ENCODE measurements around the gene CTNNA3. TPM values are rescaled to one million over a fixed set of nuclear protein-coding genes. Genes with fewer than 3 reads are reported as not detected.

The CTNNA3 gene
- total RNA-seq, 4 donors from 2014 or later: 0.68 to 75.2 (median 1.4) TPM

GRCh38 chr10:66999762-67000545 lies 696.0 kb downstream of the CTNNA3 start:
- no peaks in the 10 kb centered on the region for H3K36me3 ChIP-seq
- H3K4me3 ChIP-seq: no peak overlapping the region
- no peaks in the 10 kb centered on the region for H3K4me1 ChIP-seq
- intact Hi-C loops (cut with DNase I; ENCODE audit: low total_unique reads) (no loop called here), in situ Hi-C loops (cut with MboI; ENCODE audit: low pct_ligation_motif_present in 1 of 4, low pct_unique_long_range_greater_than_20kb in 1 of 4, low sequenced_read_pairs in 3 of 4) (no loop called here)
- H3K27ac ChIP-seq: no peak overlapping the region
- 91 to 93% methylated on average over 3 of the region's 3 CpGs for WGBS, 2 donors (ENCODE audit: low coverage in 1 of 2)
- TF ChIP-seq CTCF (IDR thresholded peaks at IDR 0.05) (no peak), POLR2A (IDR thresholded peaks at IDR 0.05) (no peak), EP300 (IDR thresholded peaks at IDR 0.05; ENCODE audit: low read depth) (no peak), POLR2AphosphoS5 (IDR thresholded peaks at IDR 0.05) (no peak)
- H3K9me3 ChIP-seq: no peaks in the 10 kb centered on the region
- H3K27me3 ChIP-seq: no peaks in the 10 kb centered on the region
- DNase-seq: no peak

GRCh38 chr10:66996996-66997395 lies 699.0 kb downstream of the CTNNA3 start:
- in situ Hi-C loops (cut with MboI; ENCODE audit: low pct_ligation_motif_present in 1 of 4, low pct_unique_long_range_greater_than_20kb in 1 of 4, low sequenced_read_pairs in 3 of 4): no loop called here
- intact Hi-C loops (cut with DNase I; ENCODE audit: low total_unique reads): no loop called here
- no peaks in the 10 kb centered on the region for H3K36me3 ChIP-seq
- TF ChIP-seq EP300 (IDR thresholded peaks at IDR 0.05; ENCODE audit: low read depth) (no peak), POLR2A (IDR thresholded peaks at IDR 0.05) (no peak), CTCF (IDR thresholded peaks at IDR 0.05) (no peak), POLR2AphosphoS5 (IDR thresholded peaks at IDR 0.05) (no peak)
- H3K27ac ChIP-seq: no peak overlapping the region
- WGBS, 2 donors (ENCODE audit: low coverage in 1 of 2): 56 to 69% methylated on average over 1 of the region's 1 CpG
- no peak overlapping the region for H3K4me3 ChIP-seq
- no peaks in the 10 kb centered on the region for H3K4me1 ChIP-seq
- H3K27me3 ChIP-seq: no peaks in the 10 kb centered on the region
- H3K9me3 ChIP-seq: no peaks in the 10 kb centered on the region
- no peak for DNase-seq

GRCh38 chr10:66990143-66990830 lies 705.7 kb downstream of the CTNNA3 start:
- intact Hi-C loops (cut with DNase I; ENCODE audit: low total_unique reads): loop anchor here (5.0 kb wide), 1 partner anchor 1738 kb away; no protein-coding TSS in a partner anchor
- WGBS, 2 donors (ENCODE audit: low coverage in 1 of 2): 59 to 75% methylated on average over 1 of the region's 1 CpG
- DNase-seq: no peak
- TF ChIP-seq POLR2A (IDR thresholded peaks at IDR 0.05) (no peak), CTCF (IDR thresholded peaks at IDR 0.05) (no peak), EP300 (IDR thresholded peaks at IDR 0.05; ENCODE audit: low read depth) (no peak), POLR2AphosphoS5 (IDR thresholded peaks at IDR 0.05) (no peak)
- Histone ChIP-seq H3K4me3 (no peak overlapping the region), H3K27me3 (no peaks in the 10 kb centered on the region), H3K9me3 (no peaks in the 10 kb centered on the region), H3K4me1 (no peaks in the 10 kb centered on the region), H3K36me3 (no peaks in the 10 kb centered on the region), H3K27ac (no peak overlapping the region)
- in situ Hi-C loops (cut with MboI; ENCODE audit: low pct_ligation_motif_present in 1 of 4, low pct_unique_long_range_greater_than_20kb in 1 of 4, low sequenced_read_pairs in 3 of 4): no loop called here

- intact Hi-C loops (cut with DNase I; ENCODE audit: low total_unique reads): no loop called here
- no peaks in the 10 kb centered on the region for H3K9me3 ChIP-seq
- TF ChIP-seq POLR2A (IDR thresholded peaks at IDR 0.05) (no peak), CTCF (IDR thresholded peaks at IDR 0.05) (no peak), EP300 (IDR thresholded peaks at IDR 0.05; ENCODE audit: low read depth) (no peak), POLR2AphosphoS5 (IDR thresholded peaks at IDR 0.05) (no peak)
- H3K4me3 ChIP-seq: no peak overlapping the region
- no peaks in the 10 kb centered on the region for H3K4me1 ChIP-seq
- no peak overlapping the region for H3K27ac ChIP-seq
- no peaks in the 10 kb centered on the region for H3K27me3 ChIP-seq
- in situ Hi-C loops (cut with MboI; ENCODE audit: low pct_ligation_motif_present in 1 of 4, low pct_unique_long_range_greater_than_20kb in 1 of 4, low sequenced_read_pairs in 3 of 4): no loop called here
- no peak for DNase-seq
- no peaks in the 10 kb centered on the region for H3K36me3 ChIP-seq
Measured at GRCh38 chr10:66983475-66983818, 712.5 kb downstream of the CTNNA3 start.
